ENCODE measurements around the gene DRC7.

DNA sequence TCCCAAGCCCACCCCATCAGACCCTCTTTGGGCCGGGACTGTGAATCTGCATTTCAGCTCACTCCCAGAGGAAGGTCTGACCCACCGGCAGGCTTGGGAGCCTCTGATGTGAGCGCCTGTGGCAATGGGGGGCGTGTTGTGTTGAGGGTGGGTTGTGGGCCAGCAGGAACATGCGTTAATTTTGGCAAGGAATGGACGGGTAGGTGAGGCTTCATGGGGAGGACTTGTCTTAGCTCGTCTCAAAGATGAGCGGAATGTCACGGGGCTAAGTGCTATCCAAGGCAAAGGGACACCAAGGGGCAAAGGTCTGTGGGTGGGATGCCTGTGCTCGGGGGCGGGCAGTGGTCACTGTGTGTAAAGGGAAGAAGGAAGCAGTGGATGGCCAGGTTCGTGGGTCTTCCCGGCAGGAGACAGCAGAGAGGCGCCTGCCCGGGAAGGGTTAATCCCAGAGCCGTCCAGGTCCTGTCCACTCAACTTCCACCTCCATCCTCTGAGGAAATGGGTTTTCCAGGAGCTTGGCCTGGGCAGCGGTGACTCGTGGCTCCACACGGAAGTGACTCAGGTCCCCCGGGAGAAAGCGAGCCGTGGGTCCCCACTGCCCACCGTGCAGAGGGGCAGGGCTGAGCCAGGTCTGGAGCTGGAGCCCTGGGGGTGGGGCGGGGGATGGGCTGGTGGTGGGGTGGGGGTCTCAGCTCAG is 48.8 kb upstream of the DRC7 start:
- TF ChIP-seq CTCF (IDR thresholded peaks at IDR 0.05) = no peak
- TF ChIP-seq ZFX (IDR thresholded peaks at IDR 0.05; ENCODE audit: borderline replicate concordance) = no peak

All from 22Rv1 (cell line).